GF-D8 (cell line): ENCODE results near the gene ENO3.

Experiments
- DNase-seq: peaks from one replicate; lab custom pipeline; 2025; lab: John Stamatoyannopoulos, UW

Gene ENO3

DNA sequence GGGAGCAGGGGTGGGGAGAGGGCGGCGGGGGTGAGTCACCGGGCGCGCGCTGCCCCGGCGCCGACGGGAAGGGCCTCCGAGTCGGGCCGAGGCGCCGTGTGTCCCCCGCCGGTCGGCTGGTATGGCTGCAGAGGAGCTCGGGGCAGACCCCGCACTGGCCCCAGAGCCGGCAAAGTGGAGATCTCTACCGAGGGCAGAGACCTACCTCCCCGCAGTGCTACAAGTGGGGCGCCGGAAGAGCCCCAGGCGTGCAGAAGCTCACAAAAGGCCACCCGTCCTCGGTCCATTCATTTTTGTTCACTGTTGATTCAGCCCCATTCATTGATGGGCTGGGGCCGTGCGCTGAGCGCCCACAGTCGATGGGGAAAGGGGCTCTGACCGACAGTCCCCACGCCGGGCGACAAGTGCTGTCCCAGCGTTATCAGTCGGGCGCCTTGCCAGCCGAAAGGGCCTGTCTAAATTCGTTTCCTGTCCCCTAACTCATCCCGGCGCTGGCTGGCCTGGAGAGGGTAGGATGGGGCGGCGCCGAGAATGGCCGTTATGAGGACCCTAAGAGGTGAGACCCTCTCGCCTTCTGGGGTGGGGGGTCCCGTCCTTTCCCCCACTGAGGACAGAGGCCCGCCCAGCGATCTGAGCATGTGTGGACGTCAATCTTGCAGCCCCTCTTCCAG, 709 bp upstream of the ENO3 start:
- no peak for DNase-seq

GRCh38 chr17:4951486-4951885, 567 bp downstream of the ENO3 start:
- no peak for DNase-seq

- no peak for DNase-seq
Observed at GRCh38 chr17:4953451-4953961, 2.6 kb downstream of the ENO3 start.

DNA sequence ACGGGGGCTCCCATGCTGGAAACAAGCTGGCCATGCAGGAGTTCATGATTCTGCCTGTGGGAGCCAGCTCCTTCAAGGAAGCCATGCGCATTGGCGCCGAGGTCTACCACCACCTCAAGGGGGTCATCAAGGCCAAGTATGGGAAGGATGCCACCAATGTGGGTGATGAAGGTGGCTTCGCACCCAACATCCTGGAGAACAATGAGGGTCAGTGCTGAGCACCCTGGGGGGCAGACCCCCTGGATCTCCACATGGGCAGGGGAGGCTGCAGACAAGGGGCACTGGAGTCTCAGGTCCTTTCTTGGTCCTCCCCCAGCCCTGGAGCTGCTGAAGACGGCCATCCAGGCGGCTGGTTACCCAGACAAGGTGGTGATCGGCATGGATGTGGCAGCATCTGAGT, 4.2 kb downstream of the ENO3 start:
- no peak for DNase-seq

- DNase-seq: no peak
Observed at GRCh38 chr17:4956493-4957061, 5.7 kb downstream of the ENO3 start.

- DNase-seq: no peak
Observed at GRCh38 chr17:4958102-4958501, 7.2 kb downstream of the ENO3 start.

GRCh38 chr17:4959261-4959965, 8.5 kb downstream of the ENO3 start:
- DNase-seq: no peak

DNA sequence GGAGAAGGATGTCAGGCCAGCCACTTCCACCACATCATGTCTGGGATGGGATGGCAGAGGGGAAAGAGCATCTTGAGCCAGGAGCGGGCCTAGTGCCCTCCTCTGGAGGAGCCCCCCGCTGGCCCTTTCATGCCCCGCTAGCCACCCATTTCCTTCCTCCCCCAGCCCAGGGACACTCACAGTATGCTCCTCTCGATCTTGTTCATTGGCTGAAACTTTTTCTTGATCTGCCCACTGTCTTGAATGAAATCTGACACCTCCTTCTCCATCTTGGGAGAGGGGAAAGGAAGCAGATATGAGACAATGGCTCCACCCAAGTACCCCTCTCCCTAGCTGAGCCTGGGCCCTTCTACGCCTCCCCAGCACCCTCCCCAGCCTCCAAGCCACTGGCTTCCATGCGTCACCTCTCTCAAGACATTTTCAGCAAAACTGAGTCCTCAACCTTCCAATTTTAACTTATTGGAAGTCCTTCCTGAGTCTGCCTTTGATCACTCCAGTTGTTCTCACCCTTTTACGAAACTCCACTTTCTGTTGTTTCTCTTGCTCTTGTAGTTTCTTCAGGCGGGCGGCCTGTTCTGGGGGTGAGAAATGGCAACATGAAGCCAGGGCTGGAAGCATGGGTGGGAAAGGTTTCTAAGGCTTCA, 9.5 kb downstream of the ENO3 start:
- no peak for DNase-seq

DNA sequence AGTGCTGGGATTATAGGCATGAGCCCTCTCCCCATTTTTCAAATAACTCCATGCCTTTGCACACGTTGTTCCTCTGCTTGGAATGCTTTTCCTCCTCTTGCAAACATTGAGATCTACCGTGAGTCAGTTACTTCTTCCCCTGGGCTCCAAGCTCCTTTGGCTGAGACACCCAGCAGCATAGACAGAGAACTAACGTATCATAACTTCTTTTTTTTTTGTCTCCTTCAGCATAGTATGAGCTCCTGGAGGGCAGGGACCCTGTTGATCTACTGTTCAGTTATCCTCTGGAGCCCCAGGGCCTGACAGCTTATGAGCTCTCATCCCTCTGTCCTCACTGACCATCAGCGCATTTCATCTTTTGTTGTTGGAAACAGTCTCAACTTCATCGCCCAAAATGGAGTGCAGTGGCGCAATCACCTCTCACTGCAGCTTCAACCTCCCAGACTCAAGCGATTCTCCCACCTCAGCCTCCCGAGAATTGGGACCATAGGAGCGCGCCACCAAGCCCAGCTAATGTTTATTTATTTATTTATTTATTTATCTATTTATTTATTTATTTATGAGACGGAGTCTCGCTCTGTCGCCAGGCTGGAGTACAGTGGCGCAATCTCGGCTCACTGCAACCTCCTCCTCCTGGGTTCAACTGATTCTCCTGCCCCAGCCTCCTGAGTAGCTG, 14.5 kb downstream of the ENO3 start:
- no peak for DNase-seq

- DNase-seq: peak; percentile 94
Observed at GRCh38 chr17:4966844-4967538, 16.1 kb downstream of the ENO3 start.

- peak; percentile 74 for DNase-seq
Observed at GRCh38 chr17:4967539-4968485, 16.9 kb downstream of the ENO3 start, which contains the start of gene SPAG7. SPAG7 (minus strand) TSS chr17:4967817; CDS start chr17:4967804, 13 bp downstream.

GRCh38 chr17:4968486-4969046, 17.6 kb downstream of the ENO3 start:
- no peak for DNase-seq

DNA sequence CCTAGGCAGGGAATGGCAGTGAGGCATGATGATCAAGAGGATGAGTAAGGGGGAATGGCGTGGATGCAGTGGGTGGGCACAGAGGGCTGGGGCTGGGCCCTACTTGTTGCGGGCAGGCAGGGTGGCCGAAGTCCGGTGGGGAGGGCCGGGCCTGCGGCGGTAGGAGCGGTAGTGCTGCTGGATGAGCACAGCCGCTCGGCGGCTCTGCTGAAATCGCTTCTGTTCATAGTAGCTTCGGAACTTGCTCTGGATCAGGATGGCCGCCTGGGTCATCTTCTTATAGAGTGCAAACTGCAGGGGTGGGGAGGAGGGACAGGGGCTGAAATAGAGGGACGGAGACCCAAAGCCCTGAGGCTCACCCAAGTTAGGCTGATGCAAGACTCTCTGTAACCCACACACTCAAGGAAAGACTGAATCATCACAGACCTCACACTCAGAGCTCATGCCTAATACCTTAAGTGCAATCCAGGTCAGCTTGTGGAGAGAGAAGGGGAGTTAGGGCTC, 18.2 kb downstream of the ENO3 start:
- DNase-seq: no peak

- DNase-seq: no peak
Observed at GRCh38 chr17:4969551-4970173, 18.7 kb downstream of the ENO3 start.

- DNase-seq: no peak
Observed at GRCh38 chr17:4970273-4970672, 19.4 kb downstream of the ENO3 start.

DNA sequence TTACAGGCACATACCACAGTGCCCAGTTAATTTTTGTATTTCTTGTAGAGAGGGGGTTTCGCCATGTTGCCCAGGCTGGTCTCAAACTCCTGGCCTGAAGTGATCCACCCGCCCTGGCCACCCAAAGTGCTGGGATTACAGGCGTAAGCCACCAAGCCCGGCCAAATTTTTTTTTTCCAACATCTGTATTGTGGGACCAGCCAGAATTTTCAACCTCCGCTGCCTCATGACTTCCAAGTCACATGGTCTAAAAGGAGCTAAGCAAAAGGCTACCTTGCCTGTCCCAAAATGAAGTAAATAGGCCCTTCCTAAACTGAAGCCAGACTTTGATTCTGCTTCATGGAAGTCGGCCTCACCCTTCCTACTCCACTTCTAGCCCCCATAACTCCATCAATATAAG, 20.9 kb downstream of the ENO3 start:
- DNase-seq: no peak

- DNase-seq: no peak
Observed at GRCh38 chr17:4972322-4972721, 21.4 kb downstream of the ENO3 start.

DNA sequence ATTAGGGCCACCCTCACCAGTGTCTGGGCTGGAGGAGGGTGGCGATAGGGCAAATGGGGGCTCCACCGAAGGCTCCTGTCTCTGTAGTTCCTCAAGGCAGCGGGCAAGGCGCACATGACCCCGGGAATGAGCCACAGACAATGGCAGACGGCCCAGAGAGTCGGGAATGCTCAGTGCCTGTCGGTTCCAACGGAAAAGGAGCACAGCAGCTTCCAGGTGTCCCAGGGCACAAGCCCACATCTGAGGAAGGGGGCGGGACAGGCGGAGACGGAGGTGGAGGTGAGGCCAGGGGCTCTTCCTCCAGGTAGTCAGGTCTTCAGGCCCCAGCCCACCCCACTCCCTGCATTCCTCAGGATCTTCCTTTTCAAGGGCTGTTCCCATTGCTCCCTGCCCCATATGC, 21.8 kb downstream of the ENO3 start:
- DNase-seq: no peak
